Left lung (tissue), 10 donors: ENCODE results near the gene PFAS. TPM values are rescaled to one million over a fixed set of nuclear protein-coding genes. Genes with fewer than 3 reads are reported as not detected.

ENCODE experiments used
- ATAC-seq: fragments of 200-7000 bp; cut with Tn5 transposase; one replicate; pipeline ENCODE4 v1.9.1; 2020; ENCODE audit warnings: moderate library complexity
- DNase-seq, 4 donors: peaks; one replicate each; pipeline ENCODE4 v3.0.0-alpha.2; 2013 to 2020
- H3K27ac ChIP-seq, 2 donors: fragments of 200-600 bp; sonication (generic) in 1 of 2; one replicate each; pipeline versions ENCODE4 v1.5.0 to v1.8.0; 2020 to 2021
- H3K27me3 ChIP-seq, 2 donors: fragments of 200-600 bp; sonication (generic) in 1 of 2; one replicate each; pipeline versions ENCODE4 v1.5.0 to v1.8.0; 2020 to 2021
- H3K36me3 ChIP-seq, 2 donors: fragments of 200-600 bp; sonication (generic) in 1 of 2; one replicate each; pipeline versions ENCODE4 v1.5.0 to v1.8.0; 2020 to 2021
- H3K4me1 ChIP-seq, 2 donors: fragments of 200-600 bp; one replicate each; pipeline ENCODE4 v1.8.0; 2021
- H3K4me3 ChIP-seq, 2 donors: fragments of 200-600 bp; sonication (generic) in 1 of 2; one replicate each; pipeline versions ENCODE4 v1.5.0 to v1.8.0; 2020 to 2021; ENCODE audit warnings: mild to moderate bottlenecking in 1 of 2
- H3K9me3 ChIP-seq, 2 donors: fragments of 200-600 bp; sonication (generic) in 1 of 2; one replicate each; pipeline versions ENCODE4 v1.5.0 to v1.8.0; 2020 to 2021
- CTCF ChIP-seq, 2 donors: fragments of 200-600 bp; sonication (generic) in 1 of 2; IDR thresholded peaks; one replicate each; pipeline versions ENCODE4 v1.5.0 to v1.8.0; 2021; ENCODE audit warnings: antibody characterized with exemption in 2 of 2
- intact Hi-C, 2 donors: fragments of 100-400 bp; cut with DNase I; formaldehyde crosslinking; loops; one replicate each; pipeline versions ENCODE4 v1.11.2 to v1.14.2; 2022
- polyA plus RNA-seq, 6 donors: library from polyadenylated mRNA; unstranded; fragments of 120-200 nt; gene quantifications; one replicate each; pipeline ENCODE4 v1.2.1, GENCODE V29; 2013; ENCODE audit not compliant: insufficient read length in 6 of 6
- total RNA-seq, 2 donors: library from RNA; stranded (reverse); fragmentation: NEBNext Ultra II Directional; extraction: Animal tissue kit (Norgen Biotek cat#: 25700); gene quantifications; one replicate each; pipeline ENCODE4 v1.2.1, GENCODE V29; 2021
- donor health status: DM: no; HTN: yes; CAD: no.
- donor health status: DM: no; HTN: no; CAD: no.

PFAS gene
- total and polyA plus RNA-seq, 8 donors: 25.9 to 51.0 (median 41.7) TPM

GRCh38 chr17:8287651-8288335 lies 38.7 kb downstream of the PFAS start:
- TF ChIP-seq CTCF (IDR thresholded peaks at IDR 0.05): no peak
- no peaks in the 10 kb centered on the region for H3K27me3 ChIP-seq
- ATAC-seq (peak; percentile 4), DNase-seq (no peak)
- H3K9me3 ChIP-seq: no peaks in the 10 kb centered on the region
- intact Hi-C loops: no loop called here
- peak overlapping the region; percentile 79 to 81 for H3K4me3 ChIP-seq
- no peaks in the 10 kb centered on the region for H3K36me3 ChIP-seq
- peak overlapping the region; percentile 90 to 94 for H3K27ac ChIP-seq
- H3K4me1 ChIP-seq: peaks cover 5 to 35% of the 10 kb centered on the region in 2 donors

- intact Hi-C loops: no loop called here
- H3K36me3 ChIP-seq: no peaks in the 10 kb centered on the region
- TF ChIP-seq CTCF (IDR thresholded peaks at IDR 0.05): no peak
- H3K27me3 ChIP-seq: no peaks in the 10 kb centered on the region
- H3K4me3 ChIP-seq: peak within 1 kb of the TSS; percentile 79 to 81
- H3K27ac ChIP-seq: peak within 1 kb of the TSS; percentile 90 to 94
- peak; percentile 92 for ATAC-seq
- peak; percentile 87 to 97 (median 92) for DNase-seq
- H3K4me1 ChIP-seq: peaks cover 5 to 41% of the 10 kb centered on the region in 2 donors
- no peaks in the 10 kb centered on the region for H3K9me3 ChIP-seq
These were observed 39.4 kb downstream of the PFAS start, which contains the start of gene RANGRF for GRCh38 chr17:8288336-8289102. Gene RANGRF, plus strand, starts transcription at chr17:8288670. Its CDS starts 119 bp downstream, at chr17:8288789.

- ATAC-seq: no peak
- intact Hi-C loops: no loop called here
- DNase-seq: peak in 1 of 4 donors; percentile 95
- Histone ChIP-seq H3K9me3 (no peaks in the 10 kb centered on the region), H3K4me1 (peaks cover 5 to 42% of the 10 kb centered on the region in 2 donors), H3K4me3 (peak overlapping the region; percentile 79 to 81), H3K36me3 (no peaks in the 10 kb centered on the region), H3K27me3 (no peaks in the 10 kb centered on the region), H3K27ac (peak overlapping the region; percentile 90 to 94)
- TF ChIP-seq CTCF (IDR thresholded peaks at IDR 0.05): no peak
These were observed 40.0 kb downstream of the PFAS start for GRCh38 chr17:8289103-8289397.

- Histone ChIP-seq H3K4me1 (peaks cover 11 to 51% of the 10 kb centered on the region in 2 donors), H3K27ac (no peak overlapping the region), H3K9me3 (no peaks in the 10 kb centered on the region), H3K36me3 (no peaks in the 10 kb centered on the region), H3K27me3 (no peaks in the 10 kb centered on the region), H3K4me3 (no peak overlapping the region)
- TF ChIP-seq CTCF (IDR thresholded peaks at IDR 0.05): no peak
- DNase-seq: no peak
- intact Hi-C loops: no loop called here
- ATAC-seq: no peak
These were observed 41.0 kb downstream of the PFAS start for GRCh38 chr17:8290043-8290442.

GRCh38 chr17:8292639-8293395 lies 43.7 kb downstream of the PFAS start:
- Histone ChIP-seq H3K27ac (peak overlapping the region in 1 of 2 donors; percentile 5), H3K27me3 (no peaks in the 10 kb centered on the region), H3K4me3 (no peak overlapping the region), H3K4me1 (peaks cover 8 to 48% of the 10 kb centered on the region in 2 donors), H3K36me3 (no peaks in the 10 kb centered on the region), H3K9me3 (no peaks in the 10 kb centered on the region)
- intact Hi-C loops: no loop called here
- no peak for ATAC-seq
- no peak for TF ChIP-seq CTCF (IDR thresholded peaks at IDR 0.05)
- DNase-seq: no peak
